ENCODE measurements around the gene MOB3A. TPM values are rescaled to one million over a fixed set of nuclear protein-coding genes. Genes with fewer than 3 reads are reported as not detected.

MOB3A gene
- total and polyA plus RNA-seq, 10 of the 15 experiments (the other 5 are each of a cell fraction or from before 2014, with no cell fraction given): 7.5 to 229 (median 79.4) TPM

GRCh38 chr19:2050991-2051772 lies 44.9 kb downstream of the MOB3A start, which contains the start of gene MKNK2 (continued):
- TF ChIP-seq REST (IDR thresholded peaks at IDR 0.05; ENCODE audit: low read depth, low read length) (no peak; the same call in 1 of the 2 replicates), PAX5 (IDR thresholded peaks at IDR 0.05; ENCODE audit: borderline replicate concordance, low read depth, low read length) (peak; percentile 38; the same call in 1 of the 2 replicates), ZNF217 (IDR thresholded peaks at IDR 0.05) (peak; percentile 99), SP1 (IDR thresholded peaks at IDR 0.05; ENCODE audit: low read depth, low read length) (peak; percentile 74), TARDBP (IDR thresholded peaks at IDR 0.05; ENCODE audit: borderline replicate concordance) (no peak), MXI1 (IDR thresholded peaks at IDR 0.05; ENCODE audit: low read depth, low read length) (no peak), ATF2 (IDR thresholded peaks at IDR 0.05; ENCODE audit: low read length) (no peak), NFYA (IDR thresholded peaks at IDR 0.05; ENCODE audit: borderline replicate concordance, low read depth, low read length) (no peak), RAD51 (IDR thresholded peaks at IDR 0.05) (no peak), BHLHE40 (IDR thresholded peaks at IDR 0.05; ENCODE audit: borderline replicate concordance in 1 of 2, low read depth in 2 of 2, low read length in 1 of 2) (peak; percentile 89 to 96), EGR1 (IDR thresholded peaks at IDR 0.05; ENCODE audit: borderline replicate concordance in 1 of 2, low read depth in 2 of 2, low read length in 2 of 2) (peak; percentile 17 to 87), ESRRA (IDR thresholded peaks at IDR 0.05; ENCODE audit: low read length) (no peak; the same call in 1 of the 2 replicates), ATF7 (IDR thresholded peaks at IDR 0.05; ENCODE audit: low read depth) (no peak), CREM (IDR thresholded peaks at IDR 0.05; ENCODE audit: low read depth) (0 out of 2 replicates have a peak, but pooled peaks have one; percentile 27), NFXL1 (IDR thresholded peaks at IDR 0.05; ENCODE audit: borderline replicate concordance) (peak; percentile 64; the same call in 1 of the 2 replicates), ASH2L (IDR thresholded peaks at IDR 0.05; ENCODE audit: borderline replicate concordance, low read depth) (no peak), RAD21 (IDR thresholded peaks at IDR 0.05; ENCODE audit: insufficient read depth, low read depth, low read length) (no peak), USF2 (IDR thresholded peaks at IDR 0.05; ENCODE audit: borderline replicate concordance, low read depth, low read length) (no peak), NR2C2 (IDR thresholded peaks at IDR 0.05; ENCODE audit: borderline replicate concordance, control insufficient read depth, insufficient read length, low read depth) (no peak), RELA (IDR thresholded peaks at IDR 0.05; ENCODE audit: borderline replicate concordance, partially characterized antibody) (peak; percentile 61), CBX5 (IDR thresholded peaks at IDR 0.05; ENCODE audit: low read depth) (no peak), BACH1 (IDR thresholded peaks at IDR 0.05; ENCODE audit: borderline replicate concordance) (peak; percentile 99), SMAD5 (IDR thresholded peaks at IDR 0.05; ENCODE audit: low read depth) (peak; percentile 96), NR2C1 (IDR thresholded peaks at IDR 0.05) (no peak), SPI1 (IDR thresholded peaks at IDR 0.05; ENCODE audit: borderline replicate concordance, insufficient read depth, low read depth, low read length) (no peak), POLR2AphosphoS5 (IDR thresholded peaks at IDR 0.05; ENCODE audit: low read length) (peak; percentile 99)

Measured in GM12878 (cell line).